ENCODE measurements around the gene IFNAR1. TPM values are rescaled to one million over a fixed set of nuclear protein-coding genes. Genes with fewer than 3 reads are reported as not detected.

Gene IFNAR1
- total RNA-seq, 3 donors from 2014 or later, result 30.2 to 44.8 (median 42.9) TPM

DNA sequence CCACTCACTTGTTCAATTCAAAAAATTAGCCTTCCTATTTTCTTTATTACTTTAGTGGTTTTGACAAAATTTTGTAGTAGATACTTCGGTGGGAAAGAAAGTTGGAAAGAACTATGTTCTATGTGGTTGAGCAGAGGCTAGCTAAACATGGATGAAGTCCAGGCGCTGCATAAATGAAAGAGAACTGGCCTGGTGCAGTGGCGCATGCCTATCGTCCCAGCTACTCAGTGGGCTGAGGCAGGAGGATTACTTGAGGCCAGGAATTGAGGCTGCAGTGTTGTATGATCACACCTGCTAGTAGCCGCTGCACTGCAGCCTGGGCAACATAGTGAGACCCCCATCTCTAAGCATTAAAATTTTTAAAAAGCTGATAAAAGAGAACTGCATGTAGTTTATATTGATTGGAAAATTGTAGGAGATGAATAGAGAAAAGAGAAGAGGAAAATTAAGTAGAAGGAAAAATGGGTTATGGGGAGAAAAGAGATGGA is 21.0 kb downstream of the IFNAR1 start:
- Histone ChIP-seq H3K36me3 (no peaks in the 10 kb centered on the region), H3K27ac (no peak overlapping the region), H3K9me3 (no peaks in the 10 kb centered on the region), H3K4me3 (no peak overlapping the region), H3K4me1 (no peaks in the 10 kb centered on the region), H3K27me3 (no peaks in the 10 kb centered on the region)
- TF ChIP-seq POLR2AphosphoS5 (IDR thresholded peaks at IDR 0.05), result no peak
- TF ChIP-seq POLR2A (IDR thresholded peaks at IDR 0.05), result no peak
- TF ChIP-seq, protein P1, sequence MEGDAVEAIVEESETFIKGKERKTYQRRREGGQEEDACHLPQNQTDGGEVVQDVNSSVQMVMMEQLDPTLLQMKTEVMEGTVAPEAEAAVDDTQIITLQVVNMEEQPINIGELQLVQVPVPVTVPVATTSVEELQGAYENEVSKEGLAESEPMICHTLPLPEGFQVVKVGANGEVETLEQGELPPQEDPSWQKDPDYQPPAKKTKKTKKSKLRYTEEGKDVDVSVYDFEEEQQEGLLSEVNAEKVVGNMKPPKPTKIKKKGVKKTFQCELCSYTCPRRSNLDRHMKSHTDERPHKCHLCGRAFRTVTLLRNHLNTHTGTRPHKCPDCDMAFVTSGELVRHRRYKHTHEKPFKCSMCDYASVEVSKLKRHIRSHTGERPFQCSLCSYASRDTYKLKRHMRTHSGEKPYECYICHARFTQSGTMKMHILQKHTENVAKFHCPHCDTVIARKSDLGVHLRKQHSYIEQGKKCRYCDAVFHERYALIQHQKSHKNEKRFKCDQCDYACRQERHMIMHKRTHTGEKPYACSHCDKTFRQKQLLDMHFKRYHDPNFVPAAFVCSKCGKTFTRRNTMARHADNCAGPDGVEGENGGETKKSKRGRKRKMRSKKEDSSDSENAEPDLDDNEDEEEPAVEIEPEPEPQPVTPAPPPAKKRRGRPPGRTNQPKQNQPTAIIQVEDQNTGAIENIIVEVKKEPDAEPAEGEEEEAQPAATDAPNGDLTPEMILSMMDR (IDR thresholded peaks at IDR 0.05), result no peak
- DNase-seq (ENCODE audit: low spot score in 2 of 2), result no peak
- intact Hi-C loops (cut with DNase I; ENCODE audit: low total_unique reads), result no loop called here

DNA sequence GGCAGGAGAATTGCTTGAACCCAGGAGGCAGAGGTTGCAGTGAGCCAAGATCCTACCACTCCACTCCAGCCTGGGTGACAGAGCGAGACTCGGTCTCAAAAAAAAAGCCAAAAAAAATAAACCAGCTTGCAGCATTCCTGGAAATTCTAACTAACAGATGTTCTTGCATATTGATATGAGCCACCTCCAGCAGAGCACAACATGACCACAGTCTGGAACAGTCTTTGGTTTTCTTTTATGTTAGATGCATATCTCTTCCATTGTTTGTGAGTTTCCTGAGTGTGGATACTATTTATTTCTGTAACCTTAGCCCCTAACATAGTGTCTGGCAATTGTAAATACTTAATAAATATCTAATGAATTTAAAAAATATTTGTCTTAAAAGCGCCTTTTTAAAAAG is 23.9 kb downstream of the IFNAR1 start:
- intact Hi-C loops (cut with DNase I; ENCODE audit: low total_unique reads), result no loop called here
- H3K9me3 ChIP-seq, result no peaks in the 10 kb centered on the region
- DNase-seq (ENCODE audit: low spot score in 2 of 2), result no peak

DNA sequence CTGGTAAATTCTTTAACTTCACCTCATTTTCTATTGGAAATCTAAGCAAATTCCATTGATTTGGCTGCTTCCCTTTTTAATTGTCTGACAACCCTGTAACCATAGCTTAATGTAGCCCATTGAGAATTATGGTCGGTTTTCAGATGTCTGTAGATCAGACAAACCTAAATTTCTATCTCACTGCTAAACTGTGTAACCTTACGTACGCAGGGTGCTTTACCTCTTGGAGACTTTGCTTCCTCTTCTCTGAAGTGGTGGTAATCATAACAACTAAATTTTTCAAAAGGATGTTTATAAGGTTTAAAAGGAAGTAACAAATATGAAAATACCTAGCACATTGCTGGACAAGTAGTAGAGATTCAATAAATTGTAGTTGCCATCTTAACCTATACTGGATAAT is 25.9 kb downstream of the IFNAR1 start:
- no peaks in the 10 kb centered on the region for H3K4me1 ChIP-seq
- no peaks in the 10 kb centered on the region for H3K27me3 ChIP-seq
- H3K4me3 ChIP-seq, result no peak overlapping the region
- TF ChIP-seq POLR2A (IDR thresholded peaks at IDR 0.05), result no peak
- TF ChIP-seq POLR2AphosphoS5 (IDR thresholded peaks at IDR 0.05), result no peak
- TF ChIP-seq, protein P1 (IDR thresholded peaks at IDR 0.05), result no peak
- H3K36me3 ChIP-seq, result peaks cover 7% of the 10 kb centered on the region
- no peaks in the 10 kb centered on the region for H3K9me3 ChIP-seq
- intact Hi-C loops (cut with DNase I; ENCODE audit: low total_unique reads), result no loop called here
- no peak overlapping the region for H3K27ac ChIP-seq
- DNase-seq (ENCODE audit: low spot score in 2 of 2), result no peak

More for the DNA sequence above, 23.9 kb downstream of the IFNAR1 start:
- Histone ChIP-seq H3K36me3 (no peaks in the 10 kb centered on the region), H3K4me1 (no peaks in the 10 kb centered on the region), H3K27ac (no peak overlapping the region), H3K4me3 (no peak overlapping the region), H3K27me3 (no peaks in the 10 kb centered on the region)
- TF ChIP-seq, protein P1 (IDR thresholded peaks at IDR 0.05), result no peak

DNA sequence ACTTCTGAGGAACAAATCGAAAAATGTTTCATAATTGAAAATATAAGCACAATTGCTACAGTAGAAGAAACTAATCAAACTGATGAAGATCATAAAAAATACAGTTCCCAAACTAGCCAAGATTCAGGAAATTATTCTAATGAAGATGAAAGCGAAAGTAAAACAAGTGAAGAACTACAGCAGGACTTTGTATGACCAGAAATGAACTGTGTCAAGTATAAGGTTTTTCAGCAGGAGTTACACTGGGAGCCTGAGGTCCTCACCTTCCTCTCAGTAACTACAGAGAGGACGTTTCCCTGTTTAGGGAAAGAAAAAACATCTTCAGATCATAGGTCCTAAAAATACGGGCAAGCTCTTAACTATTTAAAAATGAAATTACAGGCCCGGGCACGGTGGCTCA is 30.6 kb downstream of the IFNAR1 start:
- H3K4me3 ChIP-seq, result no peak overlapping the region
- no peaks in the 10 kb centered on the region for H3K4me1 ChIP-seq
- H3K27me3 ChIP-seq, result no peaks in the 10 kb centered on the region
- H3K36me3 ChIP-seq, result peaks cover 7% of the 10 kb centered on the region
- no peaks in the 10 kb centered on the region for H3K9me3 ChIP-seq
- H3K27ac ChIP-seq, result no peak overlapping the region
- no peak for DNase-seq (ENCODE audit: low spot score in 2 of 2)
- TF ChIP-seq POLR2A (IDR thresholded peaks at IDR 0.05) (no peak), POLR2AphosphoS5 (IDR thresholded peaks at IDR 0.05) (no peak)
- TF ChIP-seq, protein P1 (IDR thresholded peaks at IDR 0.05), result no peak
- intact Hi-C loops (cut with DNase I; ENCODE audit: low total_unique reads), result no loop called here

DNA sequence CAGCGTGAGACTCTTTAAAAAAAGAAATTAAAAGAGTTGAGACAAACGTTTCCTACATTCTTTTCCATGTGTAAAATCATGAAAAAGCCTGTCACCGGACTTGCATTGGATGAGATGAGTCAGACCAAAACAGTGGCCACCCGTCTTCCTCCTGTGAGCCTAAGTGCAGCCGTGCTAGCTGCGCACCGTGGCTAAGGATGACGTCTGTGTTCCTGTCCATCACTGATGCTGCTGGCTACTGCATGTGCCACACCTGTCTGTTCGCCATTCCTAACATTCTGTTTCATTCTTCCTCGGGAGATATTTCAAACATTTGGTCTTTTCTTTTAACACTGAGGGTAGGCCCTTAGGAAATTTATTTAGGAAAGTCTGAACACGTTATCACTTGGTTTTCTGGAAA is 31.2 kb downstream of the IFNAR1 start:
- DNase-seq (ENCODE audit: low spot score in 2 of 2), result no peak
- Histone ChIP-seq H3K27me3 (no peaks in the 10 kb centered on the region), H3K36me3 (peaks cover 7% of the 10 kb centered on the region), H3K4me3 (no peak overlapping the region), H3K9me3 (no peaks in the 10 kb centered on the region), H3K27ac (no peak overlapping the region), H3K4me1 (no peaks in the 10 kb centered on the region)
- TF ChIP-seq, protein P1 (IDR thresholded peaks at IDR 0.05), result no peak
- TF ChIP-seq POLR2A (IDR thresholded peaks at IDR 0.05) (no peak), POLR2AphosphoS5 (IDR thresholded peaks at IDR 0.05) (no peak)
- intact Hi-C loops (cut with DNase I; ENCODE audit: low total_unique reads), result no loop called here

Measured in breast epithelium (tissue), 4 donors.